ENCODE results near the gene TNNT1.
"Not testable (repeated sequence)": the region's sequence is repeated elsewhere in the genome, so short reads cannot be mapped to it uniquely, and the experiment has no call there.

TNNT1 gene

GRCh38 chr19:55112777-55113569 is 36.0 kb downstream of the TNNT1 start:
- in situ Hi-C loops (cut with HindIII; ENCODE audit: low sequenced_read_pairs): no loop called here

DNA sequence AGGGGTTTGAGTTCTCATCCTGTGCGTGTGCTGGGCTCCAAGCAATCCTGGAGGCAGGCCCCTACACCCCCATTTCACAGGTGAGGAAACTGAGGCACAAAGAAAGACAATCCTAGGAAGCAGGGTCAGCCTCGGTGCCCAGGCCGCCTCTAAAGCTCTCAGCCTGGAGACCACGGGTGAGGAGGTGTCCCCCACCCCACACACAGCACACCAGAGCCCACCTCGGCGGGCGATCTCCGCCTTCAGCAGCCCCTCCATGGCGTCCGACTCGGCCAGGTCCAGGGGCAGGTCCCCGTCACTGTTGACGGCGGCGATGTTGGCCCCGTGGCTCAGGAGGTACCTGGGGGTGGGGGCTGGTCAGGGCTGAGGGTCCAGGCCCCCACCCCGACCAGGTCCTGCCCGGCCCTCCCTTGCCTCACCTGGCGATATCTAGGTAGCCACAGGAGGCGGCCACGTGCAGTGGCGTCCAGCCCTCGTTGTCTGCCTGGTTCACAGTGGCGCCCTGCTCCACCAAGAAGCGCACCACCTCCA is 36.7 kb downstream of the TNNT1 start:
- in situ Hi-C loops (cut with HindIII; ENCODE audit: low sequenced_read_pairs): no loop called here

- in situ Hi-C loops (cut with HindIII; ENCODE audit: low sequenced_read_pairs): no loop called here
Observed at GRCh38 chr19:55111238-55111831, 37.7 kb downstream of the TNNT1 start.

GRCh38 chr19:55109527-55110291 is 39.3 kb downstream of the TNNT1 start:
- in situ Hi-C loops (cut with HindIII; ENCODE audit: low sequenced_read_pairs): no loop called here

DNA sequence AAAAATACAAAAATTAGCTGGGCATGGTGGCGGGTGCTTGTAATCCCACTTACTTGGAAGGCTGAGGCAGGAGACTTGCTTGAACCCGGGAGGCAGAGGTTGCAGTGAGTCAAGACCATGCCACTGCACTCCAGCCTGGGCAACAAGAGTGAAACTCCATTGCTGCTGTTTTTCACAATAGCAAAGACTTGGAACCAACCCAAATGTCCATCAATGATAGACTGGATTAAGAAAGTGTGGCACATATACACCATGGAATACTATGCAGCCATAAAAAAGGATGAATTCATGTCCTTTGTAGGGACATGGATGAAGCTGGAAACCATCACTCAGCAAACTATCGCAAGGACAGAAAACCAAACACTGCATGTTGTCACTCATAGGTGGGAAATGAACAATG is 41.8 kb downstream of the TNNT1 start:
- in situ Hi-C loops (cut with HindIII; ENCODE audit: low sequenced_read_pairs): not testable (repeated sequence)

- in situ Hi-C loops (cut with HindIII; ENCODE audit: low sequenced_read_pairs): no loop called here
Observed at GRCh38 chr19:55106591-55106990, 42.4 kb downstream of the TNNT1 start.

- in situ Hi-C loops (cut with HindIII; ENCODE audit: low sequenced_read_pairs): no loop called here
Observed at GRCh38 chr19:55105237-55105636, 43.8 kb downstream of the TNNT1 start.

DNA sequence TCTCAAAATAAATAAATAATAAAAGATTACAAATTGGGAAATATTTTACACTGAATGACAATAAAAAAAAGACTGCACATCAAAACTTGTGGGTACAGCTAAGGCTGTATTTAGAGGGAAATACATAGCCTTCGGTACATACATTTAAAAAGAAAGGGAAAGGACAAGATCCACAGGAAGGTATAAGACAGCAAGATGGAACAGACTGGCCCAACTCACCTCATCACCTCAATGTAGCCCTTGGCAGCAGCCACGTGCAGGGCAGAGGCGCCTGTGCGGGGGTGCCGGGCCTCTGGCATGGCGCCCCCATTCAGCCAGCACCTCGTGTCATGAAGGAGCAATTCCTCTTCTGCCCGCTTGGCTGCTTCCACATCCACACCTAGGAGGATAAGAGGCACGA is 45.8 kb downstream of the TNNT1 start:
- in situ Hi-C loops (cut with HindIII; ENCODE audit: low sequenced_read_pairs): no loop called here

DNA sequence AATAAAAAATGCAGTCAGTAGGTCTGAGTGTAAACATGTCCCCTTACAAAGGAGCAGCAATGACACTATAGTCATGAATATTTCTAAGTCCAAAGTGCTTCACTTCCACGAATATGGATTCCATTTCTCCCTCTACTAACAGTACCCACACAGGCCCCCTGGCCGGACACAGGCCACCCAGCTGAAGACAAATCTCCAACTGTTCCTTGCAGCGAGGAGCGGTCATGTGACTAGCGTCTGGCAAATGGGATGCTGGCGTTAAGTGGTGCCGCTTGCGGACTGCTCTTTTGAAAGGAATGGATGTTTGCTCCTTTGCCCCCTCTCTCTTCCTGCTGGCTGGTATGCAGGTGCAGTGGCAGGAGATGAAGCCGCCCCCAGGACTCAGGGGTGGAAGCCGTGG is 47.7 kb downstream of the TNNT1 start:
- in situ Hi-C loops (cut with HindIII; ENCODE audit: low sequenced_read_pairs): no loop called here

DNA sequence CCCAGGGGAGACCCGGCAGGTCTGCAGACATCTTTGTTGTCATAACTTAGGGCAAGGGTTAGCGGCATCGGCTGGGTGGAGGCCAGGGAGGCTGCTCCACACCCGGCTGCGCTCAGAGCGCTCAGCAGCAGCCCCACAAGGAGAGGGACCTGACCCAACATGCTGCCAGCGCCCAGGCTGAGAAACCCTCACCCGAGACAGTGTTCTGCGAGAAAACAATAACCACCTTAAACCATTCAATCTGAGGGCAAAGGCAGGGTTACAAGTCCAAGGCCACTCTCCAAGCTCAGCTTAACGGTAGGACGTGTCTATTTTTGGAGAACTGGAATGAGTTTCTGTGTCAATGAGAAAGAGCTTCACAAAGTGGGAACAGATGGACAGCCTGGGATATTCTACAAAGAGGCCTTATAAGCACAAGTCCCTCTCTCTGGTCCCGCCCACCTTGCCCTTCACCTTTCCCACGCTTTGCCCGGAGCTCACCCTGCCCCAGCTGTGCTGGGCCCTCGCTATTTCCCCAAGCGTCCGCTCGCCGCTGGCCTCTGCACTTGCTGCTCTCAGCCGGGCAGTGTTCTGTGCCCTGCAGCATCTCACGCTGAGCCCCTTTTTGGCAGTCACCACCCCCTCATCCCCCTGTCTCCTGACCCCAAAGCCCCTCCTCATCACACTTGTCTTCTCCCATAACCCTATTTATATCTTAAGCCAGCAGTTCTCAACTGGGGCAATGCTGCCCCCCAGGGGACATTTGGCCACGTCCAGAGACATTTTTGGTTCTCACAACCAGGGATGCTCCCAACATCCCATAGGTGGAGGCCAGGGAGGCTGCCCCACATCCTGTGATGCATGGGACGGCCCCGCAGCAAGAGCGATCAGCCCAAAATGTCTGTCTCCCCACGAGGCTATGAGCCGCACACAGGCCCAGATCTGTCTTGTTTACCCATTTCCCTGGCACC is 49.2 kb downstream of the TNNT1 start:
- in situ Hi-C loops (cut with HindIII; ENCODE audit: low sequenced_read_pairs): no loop called here

DNA sequence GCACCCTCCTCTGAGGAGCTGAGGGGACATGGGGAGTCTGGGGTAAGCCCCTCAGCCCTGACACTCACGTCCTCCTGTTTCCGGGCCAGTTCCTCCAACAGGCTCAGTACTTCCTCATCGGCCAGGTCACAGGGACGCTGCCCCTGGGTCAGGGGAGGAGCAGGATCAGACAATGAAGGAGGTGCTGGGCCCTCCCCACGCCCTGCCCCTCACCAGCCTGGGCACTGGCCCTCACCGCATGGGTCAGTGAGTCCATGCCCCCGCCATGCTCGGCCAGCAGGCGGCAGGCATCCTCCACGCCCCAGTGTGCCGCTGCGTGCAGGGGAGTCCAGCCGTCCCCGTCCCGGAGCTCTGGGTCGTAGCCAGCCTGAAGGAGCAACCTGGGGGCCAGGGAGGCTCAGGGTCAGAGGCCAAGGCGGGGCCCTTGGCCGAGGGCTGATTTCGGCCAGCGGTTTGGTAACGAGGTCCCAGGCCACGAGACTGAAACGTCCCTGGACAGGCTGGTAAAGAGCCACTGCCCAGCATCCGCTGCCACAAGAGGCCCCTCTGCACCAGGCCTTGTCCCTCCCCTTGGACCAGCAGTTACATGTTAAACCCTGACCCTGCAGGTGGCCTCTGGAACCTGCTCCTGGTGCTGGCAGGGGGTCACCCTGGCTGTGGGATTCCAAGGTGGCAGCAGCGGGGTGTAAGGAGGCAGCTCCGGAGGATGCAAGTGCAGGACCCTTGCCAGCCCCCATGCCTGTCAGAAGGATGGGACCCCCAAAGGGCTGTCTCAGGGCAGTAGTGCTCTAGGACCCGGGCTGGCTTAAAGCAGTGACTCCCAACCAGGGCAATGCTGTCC is 50.1 kb downstream of the TNNT1 start:
- in situ Hi-C loops (cut with HindIII; ENCODE audit: low sequenced_read_pairs): no loop called here

GRCh38 chr19:55097864-55098715 is 50.9 kb downstream of the TNNT1 start:
- in situ Hi-C loops (cut with HindIII; ENCODE audit: low sequenced_read_pairs): no loop called here

DNA sequence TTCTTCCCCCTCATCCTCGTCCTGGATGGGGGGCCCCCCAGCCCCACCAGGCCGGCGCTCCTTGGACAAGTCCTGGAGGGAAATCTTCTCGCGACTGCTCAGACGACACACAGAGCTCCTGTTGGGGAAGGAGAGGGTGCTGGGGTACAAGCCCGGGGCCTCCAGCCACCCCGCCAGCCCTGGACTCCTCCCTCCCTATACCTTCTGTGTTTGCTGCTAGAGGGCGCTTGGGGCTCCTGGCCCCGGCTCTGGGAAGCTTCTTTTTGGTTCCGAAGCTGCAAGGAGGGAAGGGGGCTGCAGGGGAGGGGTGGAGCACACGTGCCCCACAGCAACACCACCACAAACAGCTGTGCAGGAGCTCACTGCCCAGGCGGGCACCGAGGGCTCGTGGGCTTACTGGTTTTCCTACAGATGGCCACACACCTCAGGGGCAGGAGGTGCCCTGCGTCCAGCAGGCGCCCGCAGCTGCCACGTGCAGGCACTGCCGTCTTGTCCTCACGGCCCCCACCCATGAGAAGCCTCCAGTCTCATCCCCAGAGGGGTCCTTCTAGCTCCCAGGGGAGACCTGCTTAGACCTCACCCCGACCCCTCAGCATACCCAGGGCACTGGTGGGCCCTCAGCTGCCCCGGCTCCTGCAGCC is 52.8 kb downstream of the TNNT1 start:
- in situ Hi-C loops (cut with HindIII; ENCODE audit: low sequenced_read_pairs): no loop called here

DNA sequence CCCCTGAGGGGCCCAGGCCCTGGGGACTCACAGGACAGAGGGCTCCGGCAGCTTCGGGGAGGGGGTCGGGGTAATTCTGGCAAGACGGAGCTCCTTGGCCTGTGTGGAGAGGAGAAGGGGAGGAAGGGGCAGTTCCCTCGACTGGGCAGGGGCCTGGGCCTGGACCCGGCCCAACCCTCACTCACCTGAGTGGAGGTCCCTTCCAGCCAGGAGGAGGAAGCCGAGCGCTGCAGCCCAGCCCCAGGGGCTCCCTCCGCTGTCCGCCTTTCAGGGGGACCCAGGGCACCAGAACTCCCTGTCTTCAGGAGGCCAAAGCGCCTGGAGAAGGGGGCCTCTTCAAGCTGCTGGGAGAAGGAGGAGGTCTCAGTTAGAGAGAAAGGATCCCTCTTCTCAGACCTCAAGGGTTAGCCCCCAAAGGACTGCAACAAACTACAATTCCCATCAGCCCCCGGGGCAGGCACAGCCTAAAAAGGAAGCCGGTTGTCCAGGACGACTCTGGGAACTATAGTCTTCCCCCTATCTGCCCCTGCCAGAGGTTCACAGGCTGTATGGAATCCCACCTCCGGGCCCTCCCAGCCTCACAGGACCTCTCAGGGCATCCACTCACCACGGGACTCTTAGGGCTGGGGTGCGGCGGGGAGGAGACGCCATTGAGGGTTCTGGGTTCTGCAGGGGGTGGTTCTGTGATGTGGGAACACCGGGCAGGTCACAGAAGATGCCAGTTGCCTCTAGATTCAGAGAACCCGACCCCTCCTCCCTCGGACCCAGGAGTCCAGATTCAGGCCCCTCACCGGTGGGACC is 53.5 kb downstream of the TNNT1 start:
- in situ Hi-C loops (cut with HindIII; ENCODE audit: low sequenced_read_pairs): no loop called here

GRCh38 chr19:55094456-55095259 is 54.3 kb downstream of the TNNT1 start:
- in situ Hi-C loops (cut with HindIII; ENCODE audit: low sequenced_read_pairs): no loop called here

DNA sequence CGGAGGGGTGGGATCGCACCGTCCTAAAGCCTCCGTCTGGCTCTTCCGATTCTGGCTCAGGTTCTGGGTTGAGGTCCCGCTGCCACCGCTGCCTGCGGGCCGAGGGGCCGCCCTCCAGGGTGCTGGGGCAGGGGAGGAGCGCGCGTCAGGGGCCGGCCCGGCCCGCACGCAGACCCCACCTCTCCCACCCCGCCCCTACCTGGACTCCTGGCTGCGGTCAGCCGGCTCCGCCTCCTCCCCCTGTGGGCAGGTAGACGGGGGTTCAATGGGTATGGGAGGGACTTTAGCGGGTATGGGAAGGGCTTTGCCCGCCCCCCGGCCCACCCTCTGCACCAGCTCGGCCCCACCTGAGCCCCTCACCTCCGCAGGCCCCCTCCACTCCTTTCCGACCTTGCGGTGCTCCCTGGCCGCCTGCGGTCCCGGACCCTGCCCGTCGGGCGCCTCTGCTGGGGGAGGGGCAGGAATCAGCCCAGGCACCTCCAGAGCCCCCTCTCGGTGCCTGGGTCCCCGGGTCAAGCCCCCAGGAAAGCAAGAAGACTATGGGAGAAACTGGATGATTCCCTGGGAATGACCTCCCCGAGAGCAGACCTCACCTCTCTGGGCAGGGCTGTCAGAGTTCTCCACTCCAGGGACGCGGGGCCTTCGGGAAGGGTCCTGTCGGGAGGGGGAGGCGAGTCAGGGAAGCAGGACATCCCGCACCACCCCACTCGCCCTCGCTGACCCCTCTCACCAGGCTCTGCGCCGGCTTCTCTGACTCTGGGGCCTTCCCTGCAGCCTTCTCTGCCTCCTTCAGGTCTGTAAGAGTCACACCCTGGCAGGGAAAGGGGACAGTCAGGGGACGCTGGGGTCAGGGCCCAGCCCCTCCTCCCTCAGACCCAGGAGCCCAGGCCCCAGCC is 56.3 kb downstream of the TNNT1 start:
- in situ Hi-C loops (cut with HindIII; ENCODE audit: low sequenced_read_pairs): no loop called here
